Measurements from ENCODE around the gene SLC43A1.
"Not testable (repeated sequence)": the region's sequence is repeated elsewhere in the genome, so short reads cannot be mapped to it uniquely, and the experiment has no call there.

Gene SLC43A1

DNA sequence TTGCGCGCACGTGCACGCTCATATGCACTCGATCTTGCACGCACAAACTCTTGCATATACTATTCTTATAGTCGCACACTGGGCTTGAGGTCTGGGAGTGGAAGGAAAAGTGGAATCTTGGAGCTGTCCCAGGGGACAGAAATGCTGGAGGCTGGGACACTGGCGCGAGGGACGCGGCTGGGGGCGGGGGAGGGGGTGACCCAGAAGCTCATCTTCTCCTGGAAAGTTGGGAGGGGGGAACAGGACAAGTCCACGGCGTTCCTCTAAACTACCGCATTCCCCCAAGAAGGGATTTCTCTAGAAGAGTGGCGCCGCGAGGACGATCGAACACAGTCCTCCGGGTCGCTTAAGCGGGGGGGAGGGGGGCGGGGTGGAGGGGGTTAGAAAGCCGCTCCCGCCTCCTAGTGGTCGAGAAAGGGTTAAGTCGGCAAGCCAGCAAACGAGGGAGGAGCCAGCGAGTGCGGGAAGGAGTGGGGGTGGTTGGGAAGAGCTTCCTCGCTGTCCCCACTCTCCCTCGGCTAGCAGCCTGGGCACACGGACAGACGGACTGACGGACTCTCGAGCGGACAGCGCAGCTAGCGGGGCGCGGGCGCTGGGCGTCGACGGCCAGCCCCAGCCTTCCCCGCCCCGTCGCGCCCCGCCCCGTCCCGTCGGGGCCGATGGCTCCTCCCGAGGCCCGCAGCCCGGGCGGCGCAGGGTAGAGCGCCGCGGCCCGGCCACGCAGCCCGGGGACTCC is 55.3 kb downstream of the SLC43A1 start, which contains the start of gene RTN4RL2:
TSS of gene RTN4RL2 (plus strand) at position 507 of the 736 bp plus-strand sequence. CDS start 338 bp downstream, outside the sequence.
- peak; percentile 82 for DNase-seq

DNA sequence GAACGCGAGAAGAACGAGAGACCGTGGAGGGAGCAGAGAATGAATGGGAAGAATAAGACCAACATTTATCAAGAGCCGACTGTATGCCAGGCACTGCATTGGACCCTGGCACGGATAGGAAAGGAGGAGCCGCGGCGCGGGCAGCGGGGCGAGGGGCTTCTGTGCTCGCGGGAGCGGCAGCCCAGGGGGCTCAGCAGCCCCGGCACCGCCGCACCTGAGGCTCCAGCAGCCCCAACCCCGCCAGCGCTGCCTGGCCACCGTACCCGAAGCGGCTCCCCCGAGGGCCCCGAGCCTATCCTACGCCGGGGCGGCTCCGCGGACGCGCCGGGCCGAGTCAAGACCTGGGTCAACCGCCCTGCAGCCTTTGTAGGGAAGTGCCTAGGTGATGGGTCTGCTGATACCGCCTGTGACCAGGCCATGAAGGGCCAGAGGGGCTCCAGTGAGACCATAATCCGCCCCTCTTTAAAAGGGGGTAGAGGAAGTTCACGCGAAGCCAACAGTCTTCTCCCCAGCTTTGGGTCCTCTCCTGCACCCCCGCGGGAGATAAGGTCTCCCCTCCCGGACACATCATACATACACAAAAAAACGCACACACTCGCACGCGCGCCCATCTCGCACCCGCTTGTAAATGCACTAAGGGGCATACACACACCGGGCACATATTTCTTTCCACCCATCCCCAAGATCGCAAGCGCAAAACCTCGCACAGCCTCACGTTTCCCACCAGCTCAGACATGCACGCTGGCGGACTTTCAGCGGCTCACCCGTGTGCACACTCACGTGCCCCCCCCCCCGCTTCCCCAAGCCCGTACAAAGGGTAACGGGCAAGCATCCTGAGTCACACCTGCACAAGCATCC is 56.1 kb downstream of the SLC43A1 start:
- peak; percentile 70 for DNase-seq

DNA sequence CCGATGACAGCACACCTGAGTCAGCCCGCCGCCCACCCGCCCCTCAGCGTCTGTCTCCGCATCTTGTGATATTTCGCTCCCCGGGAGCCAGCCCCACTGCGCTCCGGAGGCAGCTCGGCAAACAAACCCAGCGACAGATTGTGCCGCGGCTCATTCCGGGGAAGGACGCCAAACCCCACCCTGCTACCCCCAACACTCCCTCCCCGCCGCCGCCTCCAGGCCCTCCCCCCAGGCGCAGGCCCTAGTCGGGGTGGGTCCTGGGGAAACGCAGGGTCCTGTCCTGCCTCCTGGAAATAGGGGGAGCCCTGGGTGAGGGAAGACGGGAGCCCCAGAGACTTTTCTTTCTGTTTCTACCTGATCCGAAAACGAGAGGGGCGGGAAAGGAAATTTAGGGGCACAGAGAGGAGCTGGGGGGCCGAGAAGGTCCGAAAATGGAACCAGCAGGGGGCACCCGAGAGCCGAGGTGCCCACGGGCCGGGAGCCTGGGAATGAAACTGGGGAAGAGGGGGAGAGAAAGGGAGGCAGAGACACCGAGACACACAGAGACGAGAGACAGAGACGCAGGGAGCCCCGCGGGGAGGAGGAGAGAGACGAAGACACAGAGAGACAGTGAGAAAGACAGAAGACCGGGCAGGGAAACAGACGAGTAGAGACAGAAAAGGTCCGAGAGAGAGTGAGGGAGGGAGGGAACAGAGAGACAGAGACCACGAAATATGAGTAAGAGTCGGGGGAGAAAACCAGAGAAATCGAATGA is 56.9 kb downstream of the SLC43A1 start:
- peak; percentile 93 for DNase-seq

DNA sequence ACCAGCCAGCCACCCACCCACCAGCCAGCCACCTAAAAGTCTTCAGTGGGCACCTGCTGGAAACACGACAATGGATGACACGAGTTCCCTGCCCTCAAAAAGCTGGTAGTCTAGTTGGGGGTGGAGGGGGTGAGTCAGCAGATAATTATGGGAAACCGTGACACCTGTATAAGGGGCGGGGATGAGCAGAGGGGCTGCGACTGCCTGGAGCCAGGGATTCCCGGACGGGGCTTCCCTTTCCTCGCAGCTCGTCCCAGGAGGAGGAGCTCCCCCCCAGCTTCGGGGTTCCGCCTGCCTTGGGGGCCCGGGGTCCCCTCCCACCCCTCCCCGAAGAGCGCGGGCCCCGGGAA is 57.5 kb downstream of the SLC43A1 start:
- peak; percentile 85 for DNase-seq

DNA sequence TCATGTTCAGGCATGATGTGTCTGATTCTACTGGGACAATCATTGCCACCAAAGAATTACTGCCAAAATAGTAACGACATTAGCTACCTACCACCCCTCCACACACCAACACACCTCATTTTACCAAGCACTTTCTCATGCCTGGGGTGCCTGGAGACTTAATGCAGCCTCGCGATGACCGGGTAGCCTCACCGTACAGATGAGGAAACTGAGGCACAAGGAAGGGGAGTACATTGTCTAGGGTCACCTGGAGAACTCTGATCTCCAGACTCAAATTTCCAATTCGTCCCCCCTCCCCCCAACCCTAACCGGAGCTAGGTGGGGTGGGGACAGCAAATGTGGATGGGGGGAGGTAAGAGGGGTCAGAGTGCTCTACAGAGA is 57.9 kb downstream of the SLC43A1 start:
- DNase-seq = no peak

DNA sequence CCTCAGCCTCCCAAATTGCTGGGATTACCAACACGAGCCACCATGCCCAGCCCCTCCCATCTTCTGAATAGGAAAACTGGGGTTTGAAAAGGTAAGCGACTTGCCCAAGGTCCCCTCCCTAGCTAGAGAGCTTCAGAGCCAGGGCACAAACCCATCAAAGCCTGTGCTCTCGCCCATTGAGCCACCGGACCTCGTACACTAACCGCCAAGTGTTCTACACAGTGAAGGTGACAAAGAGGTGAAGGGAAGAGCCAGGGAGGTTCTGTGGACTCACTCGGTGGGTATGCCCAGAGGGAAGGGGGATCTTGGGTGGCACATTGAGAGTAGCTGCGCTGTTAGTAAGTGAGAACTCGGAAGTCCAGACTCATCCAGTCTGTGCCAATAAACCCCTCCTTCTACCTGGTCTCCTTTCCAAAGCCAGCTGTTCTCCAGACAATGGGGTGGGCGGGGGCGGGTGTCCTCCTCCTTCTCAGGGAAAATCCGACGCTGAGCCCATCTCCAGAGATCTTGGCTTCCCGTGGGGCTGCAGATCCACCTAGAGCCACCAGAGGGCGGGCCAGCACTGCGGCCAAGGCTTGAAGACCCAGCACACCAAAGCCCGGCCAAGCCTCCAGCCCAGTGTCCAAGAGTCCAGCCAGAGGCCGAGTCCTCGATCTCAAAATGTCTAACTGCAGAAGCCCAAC is 58.4 kb downstream of the SLC43A1 start:
- peak; percentile 92 for DNase-seq

DNA sequence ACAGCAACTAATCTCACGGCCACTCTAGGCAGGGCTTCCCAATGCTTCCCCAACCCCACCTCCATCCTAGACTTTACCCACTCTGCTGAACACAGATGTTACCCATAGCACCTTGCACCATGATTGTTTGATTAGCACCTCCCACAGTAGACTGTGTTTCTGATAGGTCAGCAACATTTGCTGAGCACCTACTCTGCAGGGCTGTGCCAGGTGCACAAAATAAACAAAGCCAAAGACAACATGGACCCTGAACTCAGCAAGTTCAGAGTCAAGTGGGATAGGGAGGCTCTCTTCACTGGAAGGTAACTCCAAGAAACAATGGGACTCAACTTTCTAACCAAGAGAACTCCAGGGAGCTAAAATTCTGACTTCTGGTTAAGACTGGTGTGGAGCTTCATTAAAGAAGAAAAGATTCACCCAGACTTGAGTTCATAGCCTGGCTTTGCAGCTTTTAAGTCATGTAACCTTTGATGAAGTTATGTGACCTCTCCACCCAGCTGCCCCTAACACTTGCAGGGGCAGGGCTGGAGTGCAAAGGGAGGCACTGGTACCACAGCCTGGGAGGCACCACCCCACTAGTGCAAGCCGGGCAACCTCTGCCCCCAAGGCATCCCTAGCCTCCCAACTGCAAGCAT is 61.8 kb downstream of the SLC43A1 start:
- DNase-seq = peak; percentile 52

DNA sequence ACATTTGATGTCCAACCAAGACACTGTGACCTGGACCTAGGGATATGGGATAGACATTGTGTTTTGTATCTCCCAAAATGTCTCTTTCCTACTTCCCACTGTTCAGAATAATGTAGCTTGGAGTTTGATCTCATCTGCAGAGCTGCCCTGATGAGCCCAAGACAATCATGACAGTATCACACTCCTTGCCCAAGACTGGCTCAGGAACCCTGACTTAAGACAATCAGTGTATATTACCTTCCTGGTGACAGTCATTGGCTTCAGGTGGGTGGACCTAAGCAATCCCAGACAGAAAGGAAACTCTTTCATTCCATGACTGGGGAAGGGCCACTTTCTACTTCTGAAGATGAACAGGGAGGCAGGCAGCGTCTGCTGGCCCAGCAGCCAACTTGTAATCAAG is 69.4 kb downstream of the SLC43A1 start:
- no peak for DNase-seq

DNA sequence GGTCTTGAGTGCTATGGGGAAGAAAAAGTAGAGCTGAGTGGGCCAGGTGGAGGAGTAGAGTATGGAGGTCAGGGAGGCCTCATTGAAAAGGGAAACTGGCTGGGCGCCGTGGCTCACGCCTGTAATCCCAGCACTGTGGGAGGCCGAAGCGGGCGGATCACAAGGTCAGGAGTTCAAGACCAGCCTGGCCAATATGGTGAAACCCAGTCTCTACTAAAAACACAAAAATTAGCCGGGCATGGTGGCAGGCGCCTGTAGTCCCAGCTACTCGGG is 70.4 kb downstream of the SLC43A1 start:
- not testable (repeated sequence) for DNase-seq

DNA sequence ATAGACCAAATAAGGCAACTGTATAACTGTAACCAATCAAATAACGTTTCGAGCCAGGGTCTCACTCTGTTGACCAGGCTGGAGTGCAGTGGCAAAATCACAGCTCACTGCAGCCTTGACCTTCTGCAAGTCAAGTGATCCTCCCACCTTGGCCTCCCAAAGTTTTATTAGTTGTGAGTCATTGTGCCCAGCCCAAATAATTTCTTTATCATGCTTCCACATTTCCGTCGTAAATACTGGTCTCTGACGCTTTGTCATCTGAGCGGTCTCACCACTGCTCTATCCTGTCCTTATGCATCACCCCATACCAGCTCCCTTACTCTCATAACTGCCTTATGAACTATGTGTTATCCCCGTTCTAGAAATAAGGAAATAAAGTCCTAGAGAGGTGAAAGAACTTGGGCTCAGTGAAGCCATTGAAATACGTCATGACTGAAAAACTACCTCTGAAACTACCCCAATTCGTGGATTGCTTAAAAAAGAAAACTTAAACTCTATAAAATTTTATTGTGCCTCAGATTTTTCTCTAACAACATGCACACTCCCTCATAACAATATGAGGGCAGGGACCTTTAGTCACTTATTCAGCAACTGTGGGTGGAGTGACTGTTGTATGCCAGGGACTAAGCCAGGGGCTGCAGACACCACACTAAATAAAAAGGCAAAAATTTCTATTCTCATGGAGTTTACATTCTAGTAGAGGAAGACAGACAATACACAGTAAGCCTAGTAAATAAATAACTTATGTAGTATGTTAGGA is 71.0 kb downstream of the SLC43A1 start:
- no peak for DNase-seq

DNA sequence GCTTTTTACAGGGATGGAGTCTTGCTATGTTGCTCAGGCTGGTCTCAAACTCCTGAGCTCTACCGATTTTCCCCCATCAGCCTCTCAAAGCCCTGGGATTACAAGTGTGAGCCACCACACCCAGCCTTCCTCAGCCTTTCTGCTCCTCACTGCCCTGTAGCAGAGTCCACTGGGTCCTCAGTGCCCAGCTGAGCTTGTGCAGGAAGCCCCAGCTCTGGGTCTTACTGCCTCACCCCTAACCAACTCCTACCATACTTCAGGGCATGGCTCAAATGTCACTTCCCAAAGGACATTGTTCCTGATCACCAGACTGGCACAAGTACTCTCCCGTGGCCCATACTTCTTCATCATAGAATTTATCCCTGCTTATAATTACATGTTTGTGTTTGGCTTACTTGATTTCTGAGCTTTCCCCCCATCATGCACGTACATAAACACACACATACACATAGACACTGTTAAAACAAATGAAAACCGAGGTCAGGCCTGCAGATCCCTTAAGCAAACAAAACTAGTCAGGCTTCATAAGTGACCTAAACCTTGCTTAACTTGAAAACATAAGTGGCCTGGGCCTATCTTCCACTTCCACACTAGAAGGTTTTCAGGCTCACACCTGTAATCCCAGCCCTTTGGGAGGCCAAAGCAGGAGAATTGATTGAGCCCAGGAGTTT is 74.6 kb downstream of the SLC43A1 start:
- DNase-seq = peak; percentile 37

DNA sequence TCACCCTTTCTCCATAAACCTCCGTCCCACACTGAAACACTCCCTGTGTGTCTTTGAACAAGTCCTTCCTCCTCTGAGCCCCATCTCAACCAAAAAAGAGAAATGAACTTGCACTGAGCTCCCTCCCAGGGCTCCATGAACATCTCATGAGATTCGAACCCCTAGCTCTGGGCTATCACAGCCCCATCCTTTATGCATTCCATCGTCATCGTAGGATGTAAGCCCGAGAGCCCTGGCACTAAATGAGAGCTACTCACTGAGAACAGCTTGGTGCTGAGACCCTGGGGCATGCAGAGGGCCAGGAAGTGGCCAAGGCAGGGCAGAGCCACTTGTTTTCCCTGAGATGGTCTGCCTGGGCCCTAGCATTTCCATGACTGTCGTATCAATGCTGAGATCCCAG is 75.7 kb downstream of the SLC43A1 start:
- no peak for DNase-seq

DNA sequence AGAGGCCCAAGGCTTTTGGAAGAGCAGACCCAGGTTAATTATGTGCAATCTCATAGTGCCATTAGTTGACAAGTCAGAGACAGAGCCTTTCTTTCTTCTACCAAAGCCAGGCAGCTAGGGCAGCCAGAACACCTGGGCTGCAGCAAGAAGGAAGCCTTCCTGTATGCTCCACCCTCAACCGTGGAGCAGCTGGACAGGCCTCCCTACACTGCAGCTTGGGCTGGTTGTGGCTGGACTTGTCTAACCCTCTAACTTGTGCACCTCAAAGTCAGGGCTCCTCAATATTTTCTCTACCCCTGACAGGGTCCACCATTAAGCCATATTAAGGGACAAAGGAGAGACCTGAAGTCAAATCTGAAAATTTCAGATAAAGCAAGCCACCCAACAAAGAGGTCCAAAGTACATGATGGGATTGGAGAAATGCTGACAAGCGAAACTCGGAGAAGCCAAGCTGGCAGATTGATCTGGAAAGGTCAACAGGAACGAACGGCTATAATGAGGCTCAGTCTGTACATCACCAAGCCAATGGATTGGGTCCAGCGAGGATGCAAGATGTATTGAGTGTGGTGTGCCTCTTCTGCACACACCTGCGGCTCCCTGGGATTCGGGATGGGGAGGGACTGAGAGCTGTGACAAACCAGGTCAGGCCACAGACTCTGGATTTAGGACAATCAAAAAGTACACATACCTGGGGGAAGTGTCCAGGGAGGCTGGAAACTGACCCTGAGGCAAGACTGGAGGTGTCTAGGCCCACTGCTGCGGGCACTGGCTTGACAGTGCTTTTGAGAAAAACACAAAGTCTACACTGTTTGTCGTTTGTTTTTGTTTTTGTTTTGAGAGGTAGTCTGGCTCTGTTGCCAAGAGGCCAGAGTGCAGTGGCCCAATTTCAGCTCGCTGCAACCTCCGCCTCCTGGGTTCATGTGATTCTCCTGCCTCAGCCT is 76.9 kb downstream of the SLC43A1 start:
- no peak for DNase-seq

DNA sequence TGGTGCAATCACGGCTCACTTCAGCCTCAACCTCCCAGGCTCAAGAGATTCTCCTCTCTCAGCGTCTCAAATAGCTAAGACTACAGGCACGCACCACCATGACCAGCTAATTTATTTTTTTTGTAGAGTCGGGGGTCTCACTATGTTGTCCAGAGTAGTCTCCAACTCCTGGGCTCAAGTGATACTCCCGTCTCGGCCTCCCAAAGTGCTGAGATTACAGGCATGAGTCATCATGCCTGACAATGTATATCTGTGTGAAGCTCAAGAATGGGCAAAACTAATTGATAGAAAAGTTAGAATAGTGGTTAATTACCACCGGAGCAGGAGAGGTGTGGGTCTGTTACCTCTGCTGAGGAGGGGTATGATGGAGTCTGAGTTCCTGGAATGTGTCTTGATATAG is 79.5 kb downstream of the SLC43A1 start:
- DNase-seq = no peak

DNA sequence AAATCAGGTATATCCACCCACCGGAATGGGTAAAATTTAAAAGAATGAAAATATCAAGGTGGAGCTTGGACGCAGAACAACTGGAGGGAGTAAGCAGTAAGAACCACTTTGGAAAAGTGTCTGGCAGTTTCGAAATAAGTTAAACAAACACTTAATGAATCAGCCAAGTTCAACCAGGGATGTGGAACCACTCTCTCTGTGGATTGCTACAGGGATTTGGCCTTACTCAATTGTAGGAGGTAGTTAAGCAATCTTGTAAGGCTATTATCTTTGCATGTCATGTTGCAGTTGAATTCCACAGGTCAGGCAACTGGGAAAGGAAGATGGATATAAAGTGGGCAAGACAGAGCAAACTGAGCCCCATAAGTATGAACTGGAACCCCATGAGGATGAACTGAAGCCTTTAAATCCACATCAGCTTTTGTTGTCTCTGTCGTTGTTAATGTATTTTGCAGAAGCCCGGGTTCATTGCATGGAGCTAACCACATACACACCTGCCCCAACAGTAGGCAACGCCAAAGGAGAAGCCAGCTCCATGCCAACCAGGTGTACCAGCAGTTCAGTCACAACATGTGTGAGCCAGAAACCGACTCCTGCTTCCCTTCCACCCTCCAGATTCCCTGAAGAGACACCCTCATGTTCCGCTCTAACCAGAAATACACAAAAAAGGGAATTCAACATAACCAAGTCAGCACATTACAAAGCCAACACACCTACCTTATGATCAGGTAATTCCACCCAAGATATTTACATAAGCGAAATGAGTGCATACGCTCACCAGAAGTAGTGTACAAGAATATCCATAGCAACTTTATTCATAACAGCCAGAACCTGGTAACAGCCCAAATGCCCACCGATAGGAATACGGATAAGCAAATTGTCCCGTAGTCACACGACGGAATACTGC is 80.6 kb downstream of the SLC43A1 start:
- DNase-seq = no peak

All from NCI-H69 (cell line).